K562 (cell line): ENCODE results near the gene B4GALT5. TPM values are rescaled to one million over a fixed set of nuclear protein-coding genes. Genes with fewer than 3 reads are reported as not detected.

ENCODE experiments used
- CBFA2T2 ChIP-seq: fragments of 450-650 bp; conservative IDR thresholded peaks from 2 replicates; pipeline ENCODE4 v1.6.1; 2017; ENCODE audit warnings: mild to moderate bottlenecking
- FOXP1 ChIP-seq: sonication (generic); formaldehyde crosslinking; IDR thresholded peaks from 2 replicates; pipeline ENCODE4 v1.8.0; 2022; ENCODE audit warnings: mild to moderate bottlenecking, missing genetic modification reagents
- HMG20A ChIP-seq: fragments of 450-650 bp; formaldehyde crosslinking; conservative IDR thresholded peaks from 2 replicates; pipeline ENCODE4 v1.4.0; 2020; ENCODE audit warnings: mild to moderate bottlenecking, mixed read lengths
- POU5F1 ChIP-seq: fragments of 150-350 bp; IDR thresholded peaks from 2 replicates; pipeline ENCODE4 v1.6.1; 2014; ENCODE audit warnings: borderline replicate concordance, low read length, low read depth, mild to moderate bottlenecking; ENCODE audit not compliant: partially characterized antibody
- SMC3 ChIP-seq: conservative IDR thresholded peaks from 2 replicates; pipeline ENCODE4 v1.6.1; 2011; ENCODE audit warnings: low read depth, low read length, improper control_type of control experiment; ENCODE audit not compliant: insufficient read depth
- SOX6 ChIP-seq: fragments of 450-650 bp; IDR thresholded peaks from 2 replicates; pipeline ENCODE4 v1.6.1; 2014; ENCODE audit warnings: mild to moderate bottlenecking
- ZBTB33 ChIP-seq: sonication (generic); formaldehyde crosslinking; IDR thresholded peaks from 2 replicates; pipeline ENCODE4 v1.8.1; 2023; ENCODE audit warnings: mild to moderate bottlenecking, missing genetic modification reagents
- ZKSCAN8 ChIP-seq: fragments of 200-800 bp; sonication (Bioruptor generic); IDR thresholded peaks from 2 replicates; pipeline ENCODE4 v1.6.1; 2016; ENCODE audit warnings: missing genetic modification characterization, missing compliant biosample characterization
- ZNF121 ChIP-seq: sonication (generic); formaldehyde crosslinking; conservative IDR thresholded peaks from 2 replicates; pipeline ENCODE4 v1.8.0; 2022; ENCODE audit warnings: missing genetic modification reagents
- ZNF133 ChIP-seq: fragments of 250-450 bp; sonication (Bioruptor Pico); IDR thresholded peaks from 2 replicates; pipeline ENCODE4 v1.4.0; 2020; ENCODE audit warnings: mild to moderate bottlenecking
- ZNF197 ChIP-seq: fragments of 200-800 bp; sonication (Bioruptor generic); IDR thresholded peaks from 2 replicates; pipeline ENCODE4 v1.6.1; 2016; ENCODE audit warnings: low read depth, missing genetic modification characterization, missing compliant biosample characterization
- ZNF407 ChIP-seq: fragments of 450-650 bp; IDR thresholded peaks from 2 replicates; pipeline ENCODE4 v1.6.1; 2016; ENCODE audit warnings: low read depth
- polyA plus RNA-seq, 8 experiments: library from polyadenylated mRNA; depleted of rRNA in 4 of 8; stranded (reverse) in 5 of 8; unstranded in 3 of 8; fragments of >200 nt; fragmentation: Nextera tagmentation in 2 of 8; fragmentation: Illumina TruSeq in 1 of 8; extraction: Ambion mirVana in 2 of 8; extraction: Trizol in 1 of 8; gene quantifications; 2 replicates each; pipeline versions ENCODE4 v1.2.1 to v1.2.3, GENCODE V29; 2011 to 2014; ENCODE audit warnings: inconsistent platforms in 1 of 8, missing spikeins in 1 of 8
- total RNA-seq, 7 experiments: library from RNA; depleted of rRNA in 6 of 7; stranded (reverse); fragments of >200 nt in 6 of 7; fragmentation: Illumina TruSeq in 2 of 7; extraction: Trizol in 2 of 7; gene quantifications; 2 replicates each; pipeline versions ENCODE4 v1.2.1 to v1.2.3, GENCODE V29; 2011 to 2021; ENCODE audit warnings: low replicate concordance in 1 of 7

B4GALT5 gene
- total and polyA plus RNA-seq, 9 of the 15 experiments (the other 6 are each of a cell fraction or from before 2014, with no cell fraction given) = 8.5 to 32.6 (median 23.4) TPM

GRCh38 chr20:49747707-49748524 is 34.2 kb upstream of the B4GALT5 start (continued):
- no peak for TF ChIP-seq ZBTB33 (CRISPR knock-in tag)
- TF ChIP-seq SMC3 = no peak
- no peak for TF ChIP-seq ZNF133 (CRISPR knock-in tag)
- no peak for TF ChIP-seq FOXP1 (CRISPR knock-in tag)
- TF ChIP-seq ZKSCAN8 (CRISPR knock-in tag) = no peak
- peak; percentile 76 for TF ChIP-seq SOX6
- TF ChIP-seq ZNF407 = no peak
- no peak for TF ChIP-seq CBFA2T2
- 0 out of 2 replicates have a peak, but pooled peaks have one; percentile 28 for TF ChIP-seq ZNF197 (CRISPR knock-in tag)
- TF ChIP-seq HMG20A (CRISPR knock-in tag) = no peak
- no peak for TF ChIP-seq ZNF121 (CRISPR knock-in tag)
- no peak for TF ChIP-seq POU5F1
